ENCODE results near the gene GFER.
"Not testable (repeated sequence)": the region's sequence is repeated elsewhere in the genome, so short reads cannot be mapped to it uniquely, and the experiment has no call there.

GFER gene

GRCh38 chr16:1957434-1958142 is 26.4 kb upstream of the GFER start:
- not testable (repeated sequence) for DNase-seq

GRCh38 chr16:1958143-1958491 is 25.9 kb upstream of the GFER start:
- not testable (repeated sequence) for DNase-seq

- no peak for DNase-seq
These were observed 25.2 kb upstream of the GFER start for GRCh38 chr16:1958715-1959268.

- DNase-seq, result peak; percentile 90
These were observed 24.5 kb upstream of the GFER start, which contains the start of gene NDUFB10 for GRCh38 chr16:1959269-1960039. NDUFB10 (plus strand) TSS chr16:1959538; CDS start chr16:1959625, 87 bp downstream.

GRCh38 chr16:1960665-1961630 is 23.0 kb upstream of the GFER start:
- DNase-seq, result peak; percentile 43

GRCh38 chr16:1961651-1962067 is 22.3 kb upstream of the GFER start:
- no peak for DNase-seq

GRCh38 chr16:1962161-1963153 is 21.5 kb upstream of the GFER start:
- not testable (repeated sequence) for DNase-seq

GRCh38 chr16:1963806-1964505 is 20.0 kb upstream of the GFER start:
- DNase-seq, result no peak

GRCh38 chr16:1964506-1965395 is 19.2 kb upstream of the GFER start, which contains the start of gene RPS2:
RPS2 (minus strand) TSS chr16:1964826; CDS start chr16:1964625, 201 bp downstream.
- peak; percentile 99 for DNase-seq

- DNase-seq, result no peak
These were observed 18.5 kb upstream of the GFER start for GRCh38 chr16:1965396-1966001.

- no peak for DNase-seq
These were observed 17.5 kb upstream of the GFER start, which contains the start of gene RNF151 for GRCh38 chr16:1966460-1966859. RNF151 (plus strand) TSS chr16:1966856; CDS start chr16:1966882, 26 bp downstream.

GRCh38 chr16:1968146-1968953 is 15.6 kb upstream of the GFER start:
- DNase-seq, result no peak

- DNase-seq, result peak; percentile 97
These were observed 12.1 kb upstream of the GFER start, which contains the start of gene TBL3 for GRCh38 chr16:1971796-1972489. TBL3 (plus strand) TSS chr16:1972053; CDS start chr16:1972165, 112 bp downstream.

- DNase-seq, result no peak
These were observed 11.5 kb upstream of the GFER start for GRCh38 chr16:1972490-1972877.

- DNase-seq, result no peak
These were observed 10.4 kb upstream of the GFER start for GRCh38 chr16:1973461-1974156.

Data from fibroblast of skin of scalp (primary cell).